Measurements from ENCODE around the gene SEMA6A.

- TF ChIP-seq CTCF (IDR thresholded peaks at IDR 0.05): no peak
- no peak for TF ChIP-seq POLR2A (IDR thresholded peaks at IDR 0.05)
- no peak for TF ChIP-seq POLR2AphosphoS5 (IDR thresholded peaks at IDR 0.05)
Observed at GRCh38 chr5:116550082-116550481, 24.5 kb downstream of the SEMA6A start.

All from breast epithelium (tissue), 3 donors.